PC-3 (cell line): ENCODE measurements around the gene SCN2B. TPM values are rescaled to one million over a fixed set of nuclear protein-coding genes. Genes with fewer than 3 reads are reported as not detected.

ENCODE experiments used
- ATAC-seq: fragments of 200-7000 bp; cut with Tn5 transposase; 2 replicates; pipeline ENCODE4 v1.9.1; 2020; ENCODE audit warnings: mild to moderate bottlenecking, moderate library complexity
- BruUV-seq: library from RNA; stranded (reverse); fragments of 400-500 nt; replicated peaks from 2 replicates; lab custom pipeline; 2021; lab: Mats Ljungman, UMichigan
- CTCF ChIA-PET: fragments of 300-600 bp; sonication (Branson Sonifier 250); formaldehyde crosslinking; loops from one replicate; lab custom pipeline; 2022; ENCODE audit warnings: antibody characterized with exemption; lab: Charles Lee
- POLR2A ChIA-PET: fragments of 300-600 bp; sonication (Branson Sonifier 250); formaldehyde crosslinking; loops from one replicate; lab custom pipeline; 2022; ENCODE audit warnings: antibody characterized with exemption; ENCODE audit not compliant: unreplicated experiment; lab: Charles Lee
- DNase-seq: peaks from one replicate; pipeline ENCODE4 v3.0.0-alpha.2; 2015
- H2AFZ ChIP-seq: fragments of 300-600 bp; sonication (generic); 2 replicates; pipeline ENCODE4 v1.6.0; 2016; ENCODE audit warnings: antibody characterized with exemption, low read length
- H3F3A ChIP-seq: fragments of 300-600 bp; sonication (generic); one replicate; pipeline ENCODE4 v1.6.0; 2017; ENCODE audit warnings: antibody characterized with exemption, low read length, control low read depth, mild to moderate bottlenecking; ENCODE audit not compliant: unreplicated experiment
- H3K27ac ChIP-seq: fragments of 300-600 bp; sonication (generic); 2 replicates; pipeline ENCODE4 v1.5.1; 2016; ENCODE audit warnings: mild to moderate bottlenecking, low read length
- H3K27me3 ChIP-seq: fragments of 300-600 bp; sonication (generic); 2 replicates; pipeline ENCODE4 v1.6.1; 2016; ENCODE audit warnings: low read length, mixed read lengths
- H3K36me3 ChIP-seq: fragments of 300-600 bp; sonication (generic); 2 replicates; pipeline ENCODE4 v1.6.1; 2016; ENCODE audit warnings: low read depth, mixed run types, low read length, mixed read lengths
- H3K4me1 ChIP-seq: fragments of 300-600 bp; sonication (generic); 2 replicates; pipeline ENCODE4 v1.5.1; 2016; ENCODE audit warnings: low read length; ENCODE audit not compliant: insufficient read depth
- H3K4me2 ChIP-seq: fragments of 300-600 bp; sonication (generic); 2 replicates; pipeline ENCODE4 v1.6.0; 2016; ENCODE audit warnings: low read length
- H3K4me3 ChIP-seq: fragments of 300-600 bp; sonication (generic); 2 replicates; pipeline ENCODE4 v1.5.1; 2016; ENCODE audit warnings: mild to moderate bottlenecking, low read length, mixed read lengths
- H3K79me2 ChIP-seq: fragments of 300-600 bp; sonication (generic); 2 replicates; pipeline ENCODE4 v1.6.1; 2017; ENCODE audit warnings: low read length, mixed read lengths
- H3K9ac ChIP-seq: fragments of 300-600 bp; sonication (generic); 2 replicates; pipeline ENCODE4 v1.6.0; 2016; ENCODE audit warnings: mild to moderate bottlenecking, low read length
- H3K9me2 ChIP-seq: fragments of 300-600 bp; sonication (generic); replicated peaks from 2 replicates; pipeline ENCODE4 v1.6.1; 2016; ENCODE audit warnings: mixed run types, low read length, mixed read lengths
- H3K9me3 ChIP-seq: fragments of 300-600 bp; sonication (generic); 2 replicates; pipeline ENCODE4 v1.6.1; 2016; ENCODE audit warnings: low read length, mixed read lengths
- H4K20me1 ChIP-seq: fragments of 300-600 bp; sonication (generic); 2 replicates; pipeline ENCODE4 v1.6.1; 2016; ENCODE audit warnings: low read length, mixed read lengths
- EZH2 ChIP-seq: fragments of 300-600 bp; sonication (generic); IDR thresholded peaks from one replicate; pipeline ENCODE4 v1.6.1; 2017; ENCODE audit warnings: antibody characterized with exemption, mild to moderate bottlenecking, low read length; ENCODE audit not compliant: unreplicated experiment
- EZH2phosphoT487 ChIP-seq: fragments of 300-600 bp; sonication (generic); IDR thresholded peaks from 2 replicates; pipeline ENCODE4 v1.6.1; 2018; ENCODE audit warnings: mild to moderate bottlenecking, antibody characterized with exemption, low read length, borderline replicate concordance
- intact Hi-C: fragments of 100-400 bp; cut with micrococcal nuclease; formaldehyde crosslinking; loops from 2 replicates; pipeline ENCODE4 v1.9.0; 2023
- total RNA-seq: library from RNA; depleted of rRNA; stranded (reverse); fragments of >200 nt; gene quantifications from 2 replicates; pipeline ENCODE4 v1.2.3, GENCODE V29; 2014
- TF ChIP-seq, protein P1 (sequence below): fragments of 300-600 bp; sonication (generic); conservative IDR thresholded peaks from 2 replicates; pipeline ENCODE4 v1.5.1; 2017; ENCODE audit warnings: antibody characterized with exemption, low read depth, mild to moderate bottlenecking, low read length

Gene SCN2B
- total RNA-seq, 1 experiment from 2014 or later, result not detected

DNA sequence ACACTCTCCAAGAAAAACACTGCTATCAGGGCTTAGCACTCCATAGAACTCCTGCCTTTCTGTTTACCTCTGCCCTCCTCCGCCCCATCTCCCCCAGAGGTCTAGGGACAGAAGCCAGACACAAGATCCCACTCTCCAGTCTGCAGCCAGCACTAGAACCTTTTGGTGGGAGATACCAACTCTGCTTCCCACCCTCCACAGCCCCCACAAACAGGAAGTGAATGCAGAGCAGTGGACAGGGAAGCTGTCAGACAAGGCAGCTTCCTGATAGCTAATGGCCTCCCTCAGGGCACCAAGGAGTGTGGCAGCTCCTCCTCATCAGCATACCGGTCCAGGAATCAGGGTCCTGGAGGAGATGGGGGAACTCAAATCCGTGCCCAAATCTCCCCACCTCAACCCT is 28.9 kb downstream of the SCN2B start:
- TF ChIP-seq EZH2, result no peak
- TF ChIP-seq EZH2phosphoT487, result no peak
- TF ChIP-seq, protein P1, sequence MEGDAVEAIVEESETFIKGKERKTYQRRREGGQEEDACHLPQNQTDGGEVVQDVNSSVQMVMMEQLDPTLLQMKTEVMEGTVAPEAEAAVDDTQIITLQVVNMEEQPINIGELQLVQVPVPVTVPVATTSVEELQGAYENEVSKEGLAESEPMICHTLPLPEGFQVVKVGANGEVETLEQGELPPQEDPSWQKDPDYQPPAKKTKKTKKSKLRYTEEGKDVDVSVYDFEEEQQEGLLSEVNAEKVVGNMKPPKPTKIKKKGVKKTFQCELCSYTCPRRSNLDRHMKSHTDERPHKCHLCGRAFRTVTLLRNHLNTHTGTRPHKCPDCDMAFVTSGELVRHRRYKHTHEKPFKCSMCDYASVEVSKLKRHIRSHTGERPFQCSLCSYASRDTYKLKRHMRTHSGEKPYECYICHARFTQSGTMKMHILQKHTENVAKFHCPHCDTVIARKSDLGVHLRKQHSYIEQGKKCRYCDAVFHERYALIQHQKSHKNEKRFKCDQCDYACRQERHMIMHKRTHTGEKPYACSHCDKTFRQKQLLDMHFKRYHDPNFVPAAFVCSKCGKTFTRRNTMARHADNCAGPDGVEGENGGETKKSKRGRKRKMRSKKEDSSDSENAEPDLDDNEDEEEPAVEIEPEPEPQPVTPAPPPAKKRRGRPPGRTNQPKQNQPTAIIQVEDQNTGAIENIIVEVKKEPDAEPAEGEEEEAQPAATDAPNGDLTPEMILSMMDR, result no peak
- Histone ChIP-seq H3K27ac (no peak overlapping the region), H3K9me3 (no peaks in the 10 kb centered on the region), H3K36me3 (no peaks in the 10 kb centered on the region), H3K4me2 (no peak overlapping the region), H4K20me1 (no peaks in the 10 kb centered on the region), H3K9me2 (no peaks in the 10 kb centered on the region), H2AFZ (no peak overlapping the region), H3K27me3 (peaks cover 52% of the 10 kb centered on the region), H3K79me2 (no peaks in the 10 kb centered on the region), H3K9ac (no peak overlapping the region), H3K4me3 (no peak overlapping the region), H3F3A (no peaks in the 10 kb centered on the region), H3K4me1 (peaks cover 10% of the 10 kb centered on the region; the same call in 1 of the 2 replicates)
- BruUV-seq, result no TSS peak
- ATAC-seq, result no peak
- ChIA-PET CTCF (no interaction called here), POLR2A (no interaction called here)
- intact Hi-C loops, result loop anchor here (5.0 kb wide), 1 partner anchor 340 kb away; no protein-coding TSS in a partner anchor
- DNase-seq, result no peak

DNA sequence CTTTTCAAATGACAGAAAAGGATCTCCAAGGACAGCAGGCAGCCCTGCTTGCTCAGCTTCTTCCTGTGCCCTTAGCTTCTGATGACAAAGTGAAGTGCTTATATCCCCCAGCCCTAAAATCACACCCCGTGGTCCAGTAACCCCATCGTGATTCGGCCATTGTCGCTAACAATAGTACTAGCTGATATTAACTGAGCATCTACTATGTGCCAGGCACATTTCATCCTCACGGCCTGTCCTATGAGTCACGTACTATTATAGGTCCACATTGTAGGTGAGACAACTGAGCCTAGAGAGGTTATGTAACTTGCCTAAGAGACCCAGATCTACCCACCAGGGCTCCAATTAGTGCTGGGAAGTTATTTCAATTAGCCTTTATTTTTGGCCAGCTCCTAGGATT is 29.9 kb downstream of the SCN2B start:
- no peak for DNase-seq
- Histone ChIP-seq H3K27me3 (peaks cover 44% of the 10 kb centered on the region), H3K27ac (no peak overlapping the region), H3K9me2 (no peaks in the 10 kb centered on the region), H3K9ac (no peak overlapping the region), H3K4me3 (no peak overlapping the region), H2AFZ (no peak overlapping the region), H3K4me1 (peaks cover 1% of the 10 kb centered on the region; the same call in 1 of the 2 replicates), H3K4me2 (no peak overlapping the region; the same call in 1 of the 2 replicates), H4K20me1 (no peaks in the 10 kb centered on the region), H3K79me2 (no peaks in the 10 kb centered on the region), H3F3A (no peaks in the 10 kb centered on the region), H3K9me3 (no peaks in the 10 kb centered on the region), H3K36me3 (no peaks in the 10 kb centered on the region)
- POLR2A ChIA-PET, result no interaction called here
- TF ChIP-seq EZH2phosphoT487 (no peak), EZH2 (no peak)
- TF ChIP-seq, protein P1, result no peak
- intact Hi-C loops, result loop anchor here (5.0 kb wide), 1 partner anchor 341 kb away; no protein-coding TSS in a partner anchor
- no peak for ATAC-seq
- no TSS peak for BruUV-seq
- CTCF ChIA-PET, result interaction anchor here (0.7 kb wide), 1 partner anchor 49 kb away, joined by 4 read pairs; no protein-coding TSS in a partner anchor
